G401.6 (cell line): ENCODE measurements around the gene C10orf143.

Source experiments
- FAIRE-seq: peaks from 2 replicates; lab custom pipeline; 2012; peaks lifted over from hg19 to GRCh38; lab: Jason Lieb, UNC

C10orf143 gene

GRCh38 chr10:130052193-130052592 is 58.4 kb downstream of the C10orf143 start:
- FAIRE-seq: no peak

GRCh38 chr10:130050721-130051120 is 59.9 kb downstream of the C10orf143 start:
- FAIRE-seq: no peak

- no peak for FAIRE-seq
Observed at GRCh38 chr10:130049987-130050386, 60.6 kb downstream of the C10orf143 start.

GRCh38 chr10:130049244-130049643 is 61.4 kb downstream of the C10orf143 start:
- no peak for FAIRE-seq

GRCh38 chr10:130048081-130048480 is 62.5 kb downstream of the C10orf143 start:
- FAIRE-seq: no peak

GRCh38 chr10:130047336-130047735 is 63.3 kb downstream of the C10orf143 start:
- no peak for FAIRE-seq

GRCh38 chr10:130046591-130046990 is 64.0 kb downstream of the C10orf143 start:
- FAIRE-seq: no peak

GRCh38 chr10:130045801-130046321 is 64.8 kb downstream of the C10orf143 start:
- FAIRE-seq: no peak

- FAIRE-seq: no peak
Observed at GRCh38 chr10:130045091-130045652, 65.5 kb downstream of the C10orf143 start.

- no peak for FAIRE-seq
Observed at GRCh38 chr10:130044067-130045061, 66.3 kb downstream of the C10orf143 start.

GRCh38 chr10:130043491-130043890 is 67.1 kb downstream of the C10orf143 start:
- FAIRE-seq: no peak

GRCh38 chr10:130042381-130042780 is 68.2 kb downstream of the C10orf143 start:
- FAIRE-seq: no peak

GRCh38 chr10:130041451-130042371 is 68.9 kb downstream of the C10orf143 start:
- no peak for FAIRE-seq

GRCh38 chr10:130040817-130041330 is 69.8 kb downstream of the C10orf143 start:
- no peak for FAIRE-seq

GRCh38 chr10:130040351-130040750 is 70.3 kb downstream of the C10orf143 start:
- no peak for FAIRE-seq

- FAIRE-seq: no peak
Observed at GRCh38 chr10:130039141-130039540, 71.5 kb downstream of the C10orf143 start.

- FAIRE-seq: no peak
Observed at GRCh38 chr10:130038611-130039109, 72.0 kb downstream of the C10orf143 start.

- no peak for FAIRE-seq
Observed at GRCh38 chr10:130038019-130038555, 72.5 kb downstream of the C10orf143 start.

GRCh38 chr10:130037169-130037661 is 73.4 kb downstream of the C10orf143 start:
- no peak for FAIRE-seq

- no peak for FAIRE-seq
Observed at GRCh38 chr10:130036296-130037065, 74.1 kb downstream of the C10orf143 start.
